MG63 (cell line): ENCODE measurements around the gene MACO1. TPM values are rescaled to one million over a fixed set of nuclear protein-coding genes. Genes with fewer than 3 reads are reported as not detected.
"Not testable (repeated sequence)": the region's sequence is repeated elsewhere in the genome, so short reads cannot be mapped to it uniquely, and the experiment has no call there.

Source experiments
- DNase-seq: peaks from one replicate; pipeline ENCODE4 v3.0.0-alpha.2; 2020
- H3K27me3 ChIP-seq: fragments of 250-450 bp; sonication (Bioruptor Pico); 2 replicates; pipeline ENCODE4 v1.5.1; 2020; ENCODE audit warnings: mild to moderate bottlenecking, moderate library complexity
- H3K36me3 ChIP-seq: fragments of 250-450 bp; sonication (Bioruptor Pico); 2 replicates; pipeline ENCODE4 v1.5.1; 2020; ENCODE audit warnings: mild to moderate bottlenecking, moderate library complexity
- H3K4me3 ChIP-seq: fragments of 250-450 bp; sonication (Bioruptor Pico); 2 replicates; pipeline ENCODE4 v1.5.1; 2020; ENCODE audit warnings: mild to moderate bottlenecking, moderate library complexity
- H3K9me3 ChIP-seq: fragments of 250-450 bp; sonication (Bioruptor Pico); 2 replicates; pipeline ENCODE4 v1.5.1; 2020; ENCODE audit warnings: mild to moderate bottlenecking, moderate library complexity
- total RNA-seq: library from RNA; depleted of rRNA; stranded (reverse); fragments of >200 nt; shearing (Covaris generic); gene quantifications from 2 replicates; pipeline ENCODE4 v1.2.3, GENCODE V29; 2014; ENCODE audit warnings: low replicate concordance

Gene MACO1
- total RNA-seq, 1 experiment from 2014 or later = 25.8 TPM

GRCh38 chr1:25414578-25414977 lies 16.1 kb upstream of the MACO1 start:
- not testable (repeated sequence) for H3K4me3 ChIP-seq

GRCh38 chr1:25417280-25417679 lies 13.4 kb upstream of the MACO1 start:
- H3K9me3 ChIP-seq, DNase-seq, H3K27me3 ChIP-seq, H3K36me3 ChIP-seq, H3K4me3 ChIP-seq: not testable (repeated sequence)

More at GRCh38 chr1:25414578-25414977, 16.1 kb upstream of the MACO1 start:
- H3K36me3 ChIP-seq, DNase-seq, H3K9me3 ChIP-seq, H3K27me3 ChIP-seq: not testable (repeated sequence)

- not testable (repeated sequence) for H3K4me3 ChIP-seq, H3K36me3 ChIP-seq, H3K9me3 ChIP-seq, DNase-seq, H3K27me3 ChIP-seq
These were observed 11.4 kb upstream of the MACO1 start for GRCh38 chr1:25419339-25419738.

GRCh38 chr1:25420715-25421114 lies 10.0 kb upstream of the MACO1 start, which contains the start of gene RHCE:
RHCE (minus strand) TSS chr1:25420825; CDS start chr1:25420786, 39 bp downstream.
- H3K4me3 ChIP-seq, DNase-seq, H3K9me3 ChIP-seq: not testable (repeated sequence)

GRCh38 chr1:25423206-25423605 lies 7.5 kb upstream of the MACO1 start:
- not testable (repeated sequence) for H3K9me3 ChIP-seq, DNase-seq, H3K4me3 ChIP-seq

More at GRCh38 chr1:25420715-25421114, 10.0 kb upstream of the MACO1 start, which contains the start of gene RHCE:
- not testable (repeated sequence) for H3K36me3 ChIP-seq, H3K27me3 ChIP-seq

GRCh38 chr1:25425098-25426085 lies 5.3 kb upstream of the MACO1 start:
- Histone ChIP-seq H3K27me3 (no peaks in the 10 kb centered on the region), H3K4me3 (no peak overlapping the region), H3K36me3 (no peaks in the 10 kb centered on the region), H3K9me3 (no peaks in the 10 kb centered on the region)
- DNase-seq = no peak

More at GRCh38 chr1:25423206-25423605, 7.5 kb upstream of the MACO1 start:
- not testable (repeated sequence) for H3K36me3 ChIP-seq, H3K27me3 ChIP-seq

- H3K4me3 ChIP-seq = no peak overlapping the region
- H3K36me3 ChIP-seq = peaks cover 2% of the 10 kb centered on the region; the same call in 1 of the 2 replicates
- no peaks in the 10 kb centered on the region for H3K27me3 ChIP-seq
- H3K9me3 ChIP-seq = no peaks in the 10 kb centered on the region
- DNase-seq = peak; percentile 42
These were observed 3.0 kb upstream of the MACO1 start for GRCh38 chr1:25427696-25428095.

GRCh38 chr1:25428475-25429166 lies 2.1 kb upstream of the MACO1 start:
- no peak for DNase-seq
- Histone ChIP-seq H3K9me3 (no peaks in the 10 kb centered on the region), H3K4me3 (no peak overlapping the region), H3K27me3 (no peaks in the 10 kb centered on the region), H3K36me3 (peaks cover 4% of the 10 kb centered on the region; the same call in 1 of the 2 replicates)

GRCh38 chr1:25430967-25431881 lies 527 bp downstream of the MACO1 start:
- peaks cover 4% of the 10 kb centered on the region; the same call in 1 of the 2 replicates for H3K36me3 ChIP-seq
- H3K9me3 ChIP-seq = no peaks in the 10 kb centered on the region
- peak overlapping the region; percentile 90 for H3K4me3 ChIP-seq
- no peak for DNase-seq
- no peaks in the 10 kb centered on the region for H3K27me3 ChIP-seq

- peaks cover 4% of the 10 kb centered on the region; the same call in 1 of the 2 replicates for H3K36me3 ChIP-seq
- no peaks in the 10 kb centered on the region for H3K27me3 ChIP-seq
- peak overlapping the region; percentile 90 for H3K4me3 ChIP-seq
- no peaks in the 10 kb centered on the region for H3K9me3 ChIP-seq
- no peak for DNase-seq
These were observed 1.4 kb downstream of the MACO1 start for GRCh38 chr1:25431955-25432719.

GRCh38 chr1:25432749-25433388 lies 2.2 kb downstream of the MACO1 start:
- no peak for DNase-seq
- Histone ChIP-seq H3K36me3 (peaks cover 4% of the 10 kb centered on the region; the same call in 1 of the 2 replicates), H3K4me3 (peak overlapping the region; percentile 90), H3K27me3 (no peaks in the 10 kb centered on the region), H3K9me3 (no peaks in the 10 kb centered on the region)

GRCh38 chr1:25433389-25434186 lies 2.9 kb downstream of the MACO1 start:
- Histone ChIP-seq H3K9me3 (no peaks in the 10 kb centered on the region), H3K36me3 (peaks cover 4% of the 10 kb centered on the region), H3K27me3 (no peaks in the 10 kb centered on the region), H3K4me3 (no peak overlapping the region)
- no peak for DNase-seq

- DNase-seq = no peak
- H3K36me3 ChIP-seq = peaks cover 4% of the 10 kb centered on the region
- no peaks in the 10 kb centered on the region for H3K27me3 ChIP-seq
- peak overlapping the region; percentile 5; the same call in 1 of the 2 replicates for H3K4me3 ChIP-seq
- H3K9me3 ChIP-seq = no peaks in the 10 kb centered on the region
These were observed 4.9 kb downstream of the MACO1 start for GRCh38 chr1:25435397-25436108.

GRCh38 chr1:25437672-25438071 lies 7.0 kb downstream of the MACO1 start:
- H3K4me3 ChIP-seq = no peak overlapping the region
- no peak for DNase-seq
- H3K9me3 ChIP-seq = no peaks in the 10 kb centered on the region
- peaks cover 2% of the 10 kb centered on the region for H3K36me3 ChIP-seq
- no peaks in the 10 kb centered on the region for H3K27me3 ChIP-seq
